Neural progenitor cell (in vitro differentiated cells): Measurements from ENCODE around the gene SUDS3. TPM values are rescaled to one million over a fixed set of nuclear protein-coding genes. Genes with fewer than 3 reads are reported as not detected.

ENCODE experiments used
- DNase-seq: peaks from one replicate; pipeline ENCODE4 v3.0.0-alpha.2; 2016; ENCODE audit warnings: low spot score
- H2AFZ ChIP-seq: fragments of 200-600 bp; sonication (generic); replicated peaks from 2 replicates; pipeline ENCODE4 v1.6.1; 2016; ENCODE audit warnings: antibody characterized with exemption
- H3F3A ChIP-seq: fragments of 200-600 bp; sonication (generic); 2 replicates; pipeline ENCODE4 v1.6.1; 2016; ENCODE audit warnings: antibody characterized with exemption, low read depth
- H3K27ac ChIP-seq: fragments of 200-600 bp; sonication (generic); 2 replicates; pipeline ENCODE4 v1.5.1; 2016; ENCODE audit warnings: mild to moderate bottlenecking
- H3K27me3 ChIP-seq: fragments of 200-600 bp; sonication (generic); 2 replicates; pipeline ENCODE4 v1.6.1; 2016; ENCODE audit warnings: mild to moderate bottlenecking, moderate library complexity
- H3K36me3 ChIP-seq: fragments of 200-600 bp; sonication (generic); 2 replicates; pipeline ENCODE4 v1.5.1; 2016
- H3K4me1 ChIP-seq: fragments of 200-600 bp; sonication (generic); 2 replicates; pipeline ENCODE4 v1.6.1; 2016; ENCODE audit warnings: mixed run types
- H3K4me2 ChIP-seq: fragments of 200-600 bp; sonication (generic); 2 replicates; pipeline ENCODE4 v1.6.1; 2016
- H3K4me3 ChIP-seq: fragments of 200-600 bp; sonication (generic); 2 replicates; pipeline ENCODE4 v1.5.1; 2016
- H3K79me2 ChIP-seq: fragments of 200-600 bp; sonication (generic); 2 replicates; pipeline ENCODE4 v1.6.1; 2016; ENCODE audit warnings: low read depth
- H3K9ac ChIP-seq: fragments of 200-600 bp; sonication (generic); 2 replicates; pipeline ENCODE4 v1.6.1; 2016
- H3K9me3 ChIP-seq: fragments of 200-600 bp; sonication (generic); 2 replicates; pipeline ENCODE4 v1.5.1; 2016; ENCODE audit warnings: low read depth
- H4K20me1 ChIP-seq: fragments of 200-600 bp; sonication (generic); 2 replicates; pipeline ENCODE4 v1.6.1; 2016; ENCODE audit warnings: low read depth
- H3K27ac Mint-ChIP-seq: 3 replicates; pipeline ENCODE4 v1.8.0; 2021; ENCODE audit warnings: mixed read lengths
- H3K27me3 Mint-ChIP-seq: 2 replicates; pipeline ENCODE4 v1.8.0; 2022; ENCODE audit warnings: low read depth, mild to moderate bottlenecking, inconsistent platforms, moderate library complexity, mixed read lengths; ENCODE audit not compliant: insufficient read depth
- H3K36me3 Mint-ChIP-seq: 3 replicates; pipeline ENCODE4 v1.8.0; 2021; ENCODE audit warnings: mixed read lengths
- H3K4me1 Mint-ChIP-seq: 3 replicates; pipeline ENCODE4 v1.8.0; 2021; ENCODE audit warnings: mixed read lengths
- H3K4me3 Mint-ChIP-seq: 3 replicates; pipeline ENCODE4 v1.8.0; 2021; ENCODE audit warnings: mild to moderate bottlenecking, moderate library complexity, mixed read lengths
- H3K9me3 Mint-ChIP-seq: 3 replicates; pipeline ENCODE4 v1.8.0; 2020; ENCODE audit warnings: mixed read lengths
- CTCF ChIP-seq: fragments of 200-600 bp; sonication (generic); IDR thresholded peaks from 2 replicates; pipeline ENCODE4 v1.5.1; 2017; ENCODE audit warnings: antibody characterized with exemption, mild to moderate bottlenecking
- EZH2 ChIP-seq: fragments of 200-600 bp; sonication (generic); IDR thresholded peaks from 2 replicates; pipeline ENCODE4 v1.6.1; 2017; ENCODE audit warnings: antibody characterized with exemption, mild to moderate bottlenecking, moderate library complexity
- EZH2phosphoT487 ChIP-seq: fragments of 200-600 bp; sonication (generic); IDR thresholded peaks from 2 replicates; pipeline ENCODE4 v1.6.1; 2017; ENCODE audit warnings: antibody characterized with exemption
- total RNA-seq: library from RNA; depleted of rRNA; stranded (reverse); fragments of >200 nt; gene quantifications from 2 replicates; pipeline ENCODE4 v1.2.3, GENCODE V29; 2015; ENCODE audit warnings: low replicate concordance

Gene SUDS3
- total RNA-seq, 1 donor from 2014 or later, result 64.3 TPM

DNA sequence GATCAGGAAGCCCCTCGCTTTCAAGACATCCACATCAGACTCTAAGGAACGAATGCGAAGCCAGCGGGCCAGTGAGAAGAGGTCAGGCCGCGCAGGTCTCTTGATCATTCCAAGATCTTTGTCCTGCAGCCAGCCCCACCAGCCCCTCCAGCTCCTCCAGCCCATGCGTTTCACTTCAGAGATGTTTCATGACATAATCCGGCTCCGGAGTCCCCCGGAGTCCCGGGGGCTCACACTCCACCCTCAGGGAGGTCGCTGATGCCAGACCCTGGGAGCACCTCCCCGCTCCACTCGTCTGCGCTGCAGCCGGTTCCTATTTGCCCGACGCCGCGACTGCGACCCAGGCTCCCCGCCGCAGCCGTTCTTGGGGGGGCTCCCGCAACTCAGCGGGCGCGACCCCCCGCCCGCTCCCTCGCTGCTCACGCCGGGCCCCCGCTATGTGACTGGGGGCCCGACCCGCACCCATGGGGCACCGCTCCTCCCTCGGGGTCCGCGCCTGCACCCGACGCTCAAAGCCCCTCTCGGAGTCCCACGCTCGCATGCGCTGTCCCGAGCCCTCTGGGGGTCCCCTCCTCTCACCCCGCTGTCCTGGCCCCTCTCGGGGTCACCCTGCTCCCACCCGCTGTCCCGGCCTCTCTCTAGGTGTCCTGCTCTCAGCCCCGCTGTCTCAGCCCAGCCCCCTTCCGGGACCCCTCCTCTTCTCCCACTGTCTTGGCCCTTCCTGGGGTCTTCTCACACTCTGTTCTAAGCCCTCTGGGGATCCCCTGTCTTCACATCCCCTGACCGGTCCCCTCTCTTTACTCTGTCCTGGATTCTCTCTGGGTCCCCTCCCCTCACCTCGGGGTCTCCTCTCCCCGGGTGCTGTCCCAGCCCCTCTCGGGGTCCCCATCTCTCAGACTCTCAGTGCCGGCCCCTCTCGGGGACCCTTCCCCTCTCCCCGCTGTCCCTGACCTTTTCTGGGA lies 4.8 kb upstream of the SUDS3 start:
- no peak overlapping the region for H3K27ac Mint-ChIP-seq
- Histone ChIP-seq H3K4me1 (peaks cover 9% of the 10 kb centered on the region), H3F3A (peaks cover 9% of the 10 kb centered on the region), H3K9me3 (no peaks in the 10 kb centered on the region), H3K9ac (no peak overlapping the region), H3K4me2 (peak overlapping the region; percentile 96), H3K27ac (no peak overlapping the region), H3K79me2 (peaks cover 2% of the 10 kb centered on the region), H2AFZ (peak overlapping the region; percentile 86), H4K20me1 (peaks cover 6% of the 10 kb centered on the region), H3K36me3 (no peaks in the 10 kb centered on the region), H3K4me3 (peak overlapping the region; percentile 73), H3K27me3 (peaks cover 26% of the 10 kb centered on the region)
- no peaks in the 10 kb centered on the region for H3K9me3 Mint-ChIP-seq
- H3K4me3 Mint-ChIP-seq, result peak overlapping the region; percentile 92
- TF ChIP-seq CTCF, result no peak
- TF ChIP-seq EZH2phosphoT487, result peak; percentile 58
- TF ChIP-seq EZH2, result peak; percentile 68
- H3K36me3 Mint-ChIP-seq, result no peaks in the 10 kb centered on the region
- H3K27me3 Mint-ChIP-seq, result peaks cover 22% of the 10 kb centered on the region
- peak; percentile 53 for DNase-seq
- peaks cover 25% of the 10 kb centered on the region for H3K4me1 Mint-ChIP-seq

DNA sequence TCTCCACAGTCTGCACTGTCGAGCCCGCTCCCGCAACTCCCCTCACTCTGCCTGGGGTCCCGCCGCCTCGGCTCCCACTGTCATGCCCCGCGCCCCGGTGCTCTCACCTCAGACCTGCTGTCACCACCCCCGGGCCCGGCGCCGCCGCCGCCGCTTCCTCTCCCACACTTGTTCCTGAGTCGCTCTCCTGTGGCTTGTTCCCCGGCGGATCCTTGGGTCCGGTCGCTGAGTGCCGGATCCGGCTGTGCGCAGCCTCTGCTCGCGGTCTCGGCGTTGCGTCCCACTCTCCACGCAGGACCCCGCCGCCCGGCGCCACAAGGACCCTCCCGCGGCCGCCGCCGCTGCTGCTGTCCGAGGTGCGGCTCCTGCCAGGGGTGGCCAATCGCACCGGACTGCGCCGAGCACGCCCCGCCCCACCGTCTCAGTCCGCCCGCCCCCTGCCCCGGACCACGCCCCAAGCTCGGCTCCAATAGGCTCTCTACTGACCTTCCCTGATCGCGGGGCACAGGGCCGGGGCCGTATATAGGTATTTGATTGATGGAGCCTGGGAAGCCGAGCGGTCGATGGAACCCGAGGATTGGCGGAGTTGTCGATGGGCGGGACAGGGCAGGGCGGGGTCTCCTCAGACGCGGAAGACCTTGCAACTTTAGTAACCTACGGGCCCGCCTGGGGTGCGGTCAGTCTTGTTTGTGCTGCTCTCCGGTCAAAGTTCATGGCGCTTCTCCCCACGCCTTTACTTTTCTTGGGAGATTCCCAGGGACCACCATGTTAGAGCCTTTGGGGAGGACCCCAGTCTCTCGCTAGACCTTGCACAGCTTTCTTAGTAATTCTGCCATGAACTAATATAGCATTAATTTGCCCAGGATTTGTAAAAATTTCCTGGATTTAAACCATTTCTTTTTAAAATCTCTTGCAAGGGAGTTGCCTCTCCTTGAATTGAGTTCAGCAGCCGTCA lies 3.5 kb upstream of the SUDS3 start, which contains the start of gene TAOK3:
TSS of gene TAOK3 (minus strand) at position 367 of the 955 bp plus-strand sequence. CDS start 117,340 bp downstream, outside the sequence.
- peak within 1 kb of the TSS; percentile 66 for H3K27ac Mint-ChIP-seq
- peaks cover 22% of the 10 kb centered on the region for H3K27me3 Mint-ChIP-seq
- no peaks in the 10 kb centered on the region for H3K9me3 Mint-ChIP-seq
- Histone ChIP-seq H3K4me2 (peak within 1 kb of the TSS; percentile 96), H3K9ac (no peak within 1 kb of the TSS), H2AFZ (peak within 1 kb of the TSS; percentile 86), H3K27me3 (peaks cover 26% of the 10 kb centered on the region), H3F3A (peaks cover 9% of the 10 kb centered on the region), H4K20me1 (peaks cover 18% of the 10 kb centered on the region), H3K4me1 (peaks cover 12% of the 10 kb centered on the region), H3K27ac (no peak within 1 kb of the TSS), H3K79me2 (peaks cover 14% of the 10 kb centered on the region), H3K4me3 (peak within 1 kb of the TSS; percentile 73), H3K36me3 (no peaks in the 10 kb centered on the region), H3K9me3 (no peaks in the 10 kb centered on the region)
- no peaks in the 10 kb centered on the region for H3K36me3 Mint-ChIP-seq
- H3K4me3 Mint-ChIP-seq, result peak within 1 kb of the TSS; percentile 92
- H3K4me1 Mint-ChIP-seq, result peaks cover 30% of the 10 kb centered on the region
- TF ChIP-seq EZH2, result no peak
- TF ChIP-seq EZH2phosphoT487, result peak; percentile 42
- TF ChIP-seq CTCF, result no peak
- peak; percentile 99 for DNase-seq

- Histone ChIP-seq H3K79me2 (peaks cover 22% of the 10 kb centered on the region), H3K9ac (no peak overlapping the region), H3K36me3 (no peaks in the 10 kb centered on the region), H3K9me3 (no peaks in the 10 kb centered on the region), H4K20me1 (peaks cover 21% of the 10 kb centered on the region), H3K4me2 (peak overlapping the region; percentile 90), H3K27me3 (peaks cover 26% of the 10 kb centered on the region), H3F3A (peaks cover 9% of the 10 kb centered on the region), H3K4me1 (peaks cover 12% of the 10 kb centered on the region), H3K4me3 (peak overlapping the region; percentile 73), H2AFZ (no peak overlapping the region), H3K27ac (no peak overlapping the region)
- no peaks in the 10 kb centered on the region for H3K36me3 Mint-ChIP-seq
- H3K9me3 Mint-ChIP-seq, result no peaks in the 10 kb centered on the region
- H3K4me1 Mint-ChIP-seq, result peaks cover 33% of the 10 kb centered on the region
- no peak for TF ChIP-seq EZH2phosphoT487
- TF ChIP-seq CTCF, result no peak
- TF ChIP-seq EZH2, result no peak
- H3K27ac Mint-ChIP-seq, result no peak overlapping the region
- peak; percentile 6 for DNase-seq
- peak overlapping the region; percentile 92 for H3K4me3 Mint-ChIP-seq
- H3K27me3 Mint-ChIP-seq, result peaks cover 22% of the 10 kb centered on the region
These were observed 2.7 kb upstream of the SUDS3 start for GRCh38 chr12:118373616-118374015.
